HepG2 (cell line): ENCODE measurements around the gene BCL2. TPM values are rescaled to one million over a fixed set of nuclear protein-coding genes. Genes with fewer than 3 reads are reported as not detected.

ENCODE experiments used
- ATF3 ChIP-seq: sonication (generic); formaldehyde crosslinking; IDR thresholded peaks from 2 replicates; pipeline ENCODE4 v1.4.0; 2020; ENCODE audit warnings: missing genetic modification reagents
- CREM ChIP-seq, 2 experiments: sonication (generic) in 1 of 2; formaldehyde crosslinking in 1 of 2; IDR thresholded peaks; 2 replicates each; pipeline versions ENCODE4 v1.4.0 to v1.6.1; 2016 to 2020; ENCODE audit warnings: antibody characterized with exemption in 1 of 2, mild to moderate bottlenecking in 1 of 2, missing genetic modification reagents in 1 of 2
- FOSL2 ChIP-seq: sonication (generic); formaldehyde crosslinking; IDR thresholded peaks from 2 replicates; pipeline ENCODE4 v1.4.0; 2020; ENCODE audit warnings: missing genetic modification reagents
- GABPB1 ChIP-seq: IDR thresholded peaks from 2 replicates; pipeline ENCODE4 v1.6.1; 2016; ENCODE audit warnings: mild to moderate bottlenecking, missing genetic modification reagents, moderate library complexity, missing compliant biosample characterization
- HES4 ChIP-seq: sonication (generic); formaldehyde crosslinking; IDR thresholded peaks from 2 replicates; pipeline ENCODE4 v1.9.0; 2021; ENCODE audit warnings: mild to moderate bottlenecking, missing genetic modification reagents, borderline replicate concordance
- HNF1A ChIP-seq, 2 experiments: sonication (generic) in 1 of 2; formaldehyde crosslinking in 1 of 2; IDR thresholded peaks; 2 replicates each; pipeline versions ENCODE4 v1.4.0 to v1.6.1; 2016 to 2020; ENCODE audit warnings: borderline replicate concordance in 1 of 2, low read depth in 1 of 2, mild to moderate bottlenecking in 1 of 2, missing genetic modification reagents in 1 of 2
- HNRNPUL1 ChIP-seq: fragments of 200-400 bp; formaldehyde crosslinking; IDR thresholded peaks from 2 replicates; pipeline ENCODE4 v1.6.1; 2017; ENCODE audit warnings: low read depth, mild to moderate bottlenecking, low read length, moderate library complexity
- JUND ChIP-seq: sonication (generic); formaldehyde crosslinking; IDR thresholded peaks from 2 replicates; pipeline ENCODE4 v1.8.0; 2022; ENCODE audit warnings: mild to moderate bottlenecking, missing genetic modification reagents
- MIER3 ChIP-seq: IDR thresholded peaks from 2 replicates; pipeline ENCODE4 v1.6.1; 2016; ENCODE audit warnings: missing compliant biosample characterization, borderline replicate concordance
- MXD4 ChIP-seq: IDR thresholded peaks from 2 replicates; pipeline ENCODE4 v1.6.1; 2016; ENCODE audit warnings: mild to moderate bottlenecking, missing biosample characterization, missing genetic modification reagents
- ONECUT2 ChIP-seq: sonication (generic); formaldehyde crosslinking; IDR thresholded peaks from 2 replicates; pipeline ENCODE4 v1.4.0; 2020; ENCODE audit warnings: missing genetic modification reagents
- RBM39 ChIP-seq: fragments of 200-400 bp; formaldehyde crosslinking; IDR thresholded peaks from one replicate; pipeline ENCODE4 v1.6.1; 2018; ENCODE audit warnings: antibody characterized with exemption, mild to moderate bottlenecking, low read depth, low read length; ENCODE audit not compliant: poor library complexity, severe bottlenecking
- REXO4 ChIP-seq: sonication (generic); formaldehyde crosslinking; IDR thresholded peaks from 2 replicates; pipeline ENCODE4 v1.8.0; 2022; ENCODE audit warnings: missing genetic modification reagents, mild to moderate bottlenecking, borderline replicate concordance
- SUZ12 ChIP-seq: fragments of 150-350 bp; IDR thresholded peaks from 2 replicates; pipeline ENCODE4 v1.6.1; 2014; ENCODE audit warnings: low read depth, low read length
- ZBTB26 ChIP-seq: IDR thresholded peaks from 2 replicates; pipeline ENCODE4 v1.6.1; 2016; ENCODE audit warnings: missing compliant biosample characterization, missing genetic modification reagents, borderline replicate concordance
- ZBTB42 ChIP-seq: sonication (generic); formaldehyde crosslinking; IDR thresholded peaks from 2 replicates; pipeline ENCODE4 v1.5.0; 2020; ENCODE audit warnings: mild to moderate bottlenecking, missing genetic modification reagents
- ZKSCAN1 ChIP-seq: fragments of 150-350 bp; IDR thresholded peaks from 2 replicates; pipeline ENCODE4 v1.6.1; 2014; ENCODE audit warnings: low read length
- ZNF121 ChIP-seq: sonication (generic); formaldehyde crosslinking; IDR thresholded peaks from 2 replicates; pipeline ENCODE4 v1.5.0; 2020; ENCODE audit warnings: mild to moderate bottlenecking, missing genetic modification reagents
- ZNF30 ChIP-seq: sonication (generic); formaldehyde crosslinking; IDR thresholded peaks from 2 replicates; pipeline ENCODE4 v1.5.0; 2020; ENCODE audit warnings: mild to moderate bottlenecking, missing genetic modification reagents
- ZNF615 ChIP-seq: sonication (generic); formaldehyde crosslinking; IDR thresholded peaks from 2 replicates; pipeline ENCODE4 v1.5.0; 2020; ENCODE audit warnings: mild to moderate bottlenecking, missing genetic modification reagents, borderline replicate concordance
- ZNF709 ChIP-seq: sonication (generic); formaldehyde crosslinking; IDR thresholded peaks from 2 replicates; pipeline ENCODE4 v1.5.0; 2020; ENCODE audit warnings: mild to moderate bottlenecking, missing genetic modification reagents
- ZNF792 ChIP-seq: IDR thresholded peaks from 2 replicates; pipeline ENCODE4 v1.6.1; 2016
- ZSCAN20 ChIP-seq: sonication (generic); formaldehyde crosslinking; IDR thresholded peaks from 2 replicates; pipeline ENCODE4 v1.4.0; 2020; ENCODE audit warnings: missing genetic modification reagents, mild to moderate bottlenecking, borderline replicate concordance
- ZSCAN31 ChIP-seq: sonication (generic); formaldehyde crosslinking; IDR thresholded peaks from 2 replicates; pipeline ENCODE4 v1.5.0; 2020; ENCODE audit warnings: low read depth, mild to moderate bottlenecking, missing genetic modification reagents
- polyA plus RNA-seq, 8 experiments: library from polyadenylated mRNA; depleted of rRNA in 3 of 8; stranded (reverse) in 7 of 8; unstranded in 1 of 8; fragments of >200 nt; fragmentation: Illumina TruSeq in 4 of 8; extraction: Trizol in 4 of 8; gene quantifications; 2 replicates each; pipeline versions ENCODE4 v1.2.1 to v1.2.3, GENCODE V29; 2011 to 2016; ENCODE audit warnings: low read depth in 4 of 8, missing spikeins in 1 of 8, mixed read lengths in 1 of 8; ENCODE audit not compliant: insufficient read depth in 1 of 8
- total RNA-seq, 5 experiments: library from RNA; depleted of rRNA; stranded (reverse); fragments of >200 nt; fragmentation: Illumina TruSeq; extraction: Trizol; gene quantifications; 2 replicates each; pipeline ENCODE4 v1.2.3, GENCODE V29; 2016; ENCODE audit warnings: low read depth in 1 of 5

BCL2 gene
- total and polyA plus RNA-seq, 2 of the 13 experiments (the other 11 are each of a cell fraction or from before 2014, with no cell fraction given), result 0.07 to 0.53 TPM

- TF ChIP-seq ZNF792 (CRISPR knock-in tag), result peak; percentile 81
- 0 out of 2 replicates have a peak, but pooled peaks have one; percentile 38 for TF ChIP-seq ZNF615
- TF ChIP-seq GABPB1, result peak; percentile 68; the same call in 1 of the 2 replicates
- TF ChIP-seq ZBTB26 (CRISPR knock-in tag), result 0 out of 2 replicates have a peak, but pooled peaks have one; percentile 14
- no peak for TF ChIP-seq ONECUT2
- no peak for TF ChIP-seq ZKSCAN1
- TF ChIP-seq ZNF709, result peak; percentile 21; the same call in 1 of the 2 replicates
- peak; percentile 90 for TF ChIP-seq FOSL2 (CRISPR knock-in tag)
- TF ChIP-seq ZNF121, result peak; percentile 41; the same call in 1 of the 2 replicates
- TF ChIP-seq MIER3 (CRISPR knock-in tag), result no peak
- TF ChIP-seq REXO4 (CRISPR knock-in tag), result no peak
- no peak for TF ChIP-seq SUZ12
- TF ChIP-seq CREM (IDR thresholded peaks at IDR 0.05), result no peak
- 0 out of 2 replicates have a peak, but pooled peaks have one; percentile 12 for TF ChIP-seq CREM (CRISPR knock-in tag; IDR thresholded peaks at IDR 0.05)
- TF ChIP-seq ZBTB42, result no peak
- 0 out of 2 replicates have a peak, but pooled peaks have one; percentile 49 for TF ChIP-seq ATF3 (CRISPR knock-in tag)
- no peak; the same call in 1 of the 2 replicates for TF ChIP-seq MXD4 (CRISPR knock-in tag)
- no peak for TF ChIP-seq ZSCAN31 (CRISPR knock-in tag)
- TF ChIP-seq HNF1A (IDR thresholded peaks at IDR 0.05; ENCODE audit: low read depth), result no peak
- no peak for TF ChIP-seq HNF1A (CRISPR knock-in tag; IDR thresholded peaks at IDR 0.05; ENCODE audit: borderline replicate concordance)
- TF ChIP-seq HNRNPUL1, result no peak
- peak; percentile 48 for TF ChIP-seq RBM39
- peak; percentile 79; the same call in 1 of the 2 replicates for TF ChIP-seq ZSCAN20
- no peak for TF ChIP-seq ZNF30 (CRISPR knock-in tag)
- 0 out of 2 replicates have a peak, but pooled peaks have one; percentile 50 for TF ChIP-seq JUND (CRISPR knock-in tag)
- peak; percentile 23; the same call in 1 of the 2 replicates for TF ChIP-seq HES4 (CRISPR knock-in tag)
These were observed 46.9 kb upstream of the BCL2 start (continued) for GRCh38 chr18:63366213-63367052.
